Measurements from ENCODE around the gene FBXL16.
A peak's percentile ranks its signal among the peaks of the same experiment; 100 is the strongest.

FBXL16 gene

DNA sequence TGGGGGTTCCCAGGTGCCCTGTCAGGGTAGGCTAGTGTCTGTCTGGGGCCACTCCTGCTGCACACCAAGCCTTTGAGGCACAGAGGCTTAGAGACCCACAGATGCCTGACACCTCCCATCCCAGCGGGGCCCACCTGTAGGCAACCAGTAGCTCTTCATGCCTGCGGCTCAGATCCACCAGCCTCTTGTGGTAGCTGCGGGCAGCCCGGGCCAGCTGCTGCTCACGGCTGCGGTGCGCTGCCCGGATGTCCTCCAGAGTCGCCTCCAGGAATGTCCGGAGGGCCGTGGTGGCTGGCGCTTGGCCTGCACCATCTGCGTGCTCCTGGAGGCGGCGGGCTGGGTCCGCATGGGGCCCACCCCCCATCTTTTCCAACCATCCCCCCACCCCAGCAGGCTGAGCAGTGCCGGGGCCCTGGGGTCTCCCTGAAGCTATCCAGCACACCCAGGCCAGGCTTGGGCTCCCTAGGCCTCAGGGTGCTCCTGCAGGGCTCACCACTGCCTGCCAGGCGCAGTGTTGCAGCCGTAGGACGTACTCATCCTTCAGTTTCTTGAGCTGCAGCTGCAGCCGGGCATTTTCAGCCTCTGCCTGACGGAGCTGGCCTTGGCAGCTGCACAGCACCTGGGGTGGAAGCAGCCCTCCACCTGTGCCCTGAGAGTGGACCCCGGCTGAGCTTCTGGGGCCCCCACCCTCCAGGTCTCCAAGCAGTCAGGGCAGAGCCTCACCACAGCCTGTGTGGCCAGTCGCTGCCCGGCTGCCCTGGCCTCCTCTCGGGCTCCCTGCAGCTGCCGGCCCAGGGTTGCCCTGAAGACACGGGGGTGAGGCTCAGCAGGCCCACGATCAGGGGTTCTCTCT, 18.8 kb upstream of the FBXL16 start:
- H3K27ac ChIP-seq: peak overlapping the region; percentile 95
- CTCF ChIA-PET: interaction anchor here (0.6 to 1.1 kb wide), 3 partner anchors 12 to 16 kb away, joined by 3 to 7 read pairs (median 3); partner anchors contain the start of gene CIAO3
- no peak for DNase-seq (ENCODE audit: low spot score)
- TF ChIP-seq, protein P1, sequence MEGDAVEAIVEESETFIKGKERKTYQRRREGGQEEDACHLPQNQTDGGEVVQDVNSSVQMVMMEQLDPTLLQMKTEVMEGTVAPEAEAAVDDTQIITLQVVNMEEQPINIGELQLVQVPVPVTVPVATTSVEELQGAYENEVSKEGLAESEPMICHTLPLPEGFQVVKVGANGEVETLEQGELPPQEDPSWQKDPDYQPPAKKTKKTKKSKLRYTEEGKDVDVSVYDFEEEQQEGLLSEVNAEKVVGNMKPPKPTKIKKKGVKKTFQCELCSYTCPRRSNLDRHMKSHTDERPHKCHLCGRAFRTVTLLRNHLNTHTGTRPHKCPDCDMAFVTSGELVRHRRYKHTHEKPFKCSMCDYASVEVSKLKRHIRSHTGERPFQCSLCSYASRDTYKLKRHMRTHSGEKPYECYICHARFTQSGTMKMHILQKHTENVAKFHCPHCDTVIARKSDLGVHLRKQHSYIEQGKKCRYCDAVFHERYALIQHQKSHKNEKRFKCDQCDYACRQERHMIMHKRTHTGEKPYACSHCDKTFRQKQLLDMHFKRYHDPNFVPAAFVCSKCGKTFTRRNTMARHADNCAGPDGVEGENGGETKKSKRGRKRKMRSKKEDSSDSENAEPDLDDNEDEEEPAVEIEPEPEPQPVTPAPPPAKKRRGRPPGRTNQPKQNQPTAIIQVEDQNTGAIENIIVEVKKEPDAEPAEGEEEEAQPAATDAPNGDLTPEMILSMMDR (conservative IDR thresholded peaks at IDR 0.05; ENCODE audit: low read depth): no peak
- POLR2A ChIA-PET (ENCODE audit: low non-redundant PET): no interaction called here

DNA sequence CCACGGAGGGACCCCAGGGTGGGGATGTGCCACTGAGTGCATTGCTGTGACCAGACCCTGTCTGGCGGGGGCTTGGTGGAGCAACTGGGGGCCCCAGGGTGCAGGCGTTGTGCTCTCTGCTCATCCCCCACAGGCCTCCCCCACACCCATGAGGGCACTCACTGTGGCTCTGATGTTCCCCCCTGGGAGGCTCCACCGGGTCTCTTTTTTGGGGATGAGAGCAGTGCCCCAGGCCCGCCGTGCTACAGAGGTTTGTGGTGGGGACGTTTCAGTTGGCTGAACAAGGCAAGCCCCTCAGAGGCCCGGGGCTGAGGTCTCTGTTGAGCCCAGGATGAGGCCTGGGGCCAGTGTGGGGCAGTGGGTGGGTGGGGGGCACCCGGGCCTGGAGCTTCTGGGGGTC, 18.1 kb upstream of the FBXL16 start:
- ChIA-PET CTCF (interaction anchor here (0.6 to 1.1 kb wide), 2 partner anchors 12 to 15 kb away, joined by 3 to 7 read pairs; no protein-coding TSS in a partner anchor), POLR2A (ENCODE audit: low non-redundant PET) (interaction anchor here (2.3 kb wide), 1 partner anchor 28 kb away, joined by 8 read pairs; no protein-coding TSS in a partner anchor)
- no peak for DNase-seq (ENCODE audit: low spot score)
- TF ChIP-seq, protein P1 (conservative IDR thresholded peaks at IDR 0.05; ENCODE audit: low read depth): no peak
- peak overlapping the region; percentile 95 for H3K27ac ChIP-seq

DNA sequence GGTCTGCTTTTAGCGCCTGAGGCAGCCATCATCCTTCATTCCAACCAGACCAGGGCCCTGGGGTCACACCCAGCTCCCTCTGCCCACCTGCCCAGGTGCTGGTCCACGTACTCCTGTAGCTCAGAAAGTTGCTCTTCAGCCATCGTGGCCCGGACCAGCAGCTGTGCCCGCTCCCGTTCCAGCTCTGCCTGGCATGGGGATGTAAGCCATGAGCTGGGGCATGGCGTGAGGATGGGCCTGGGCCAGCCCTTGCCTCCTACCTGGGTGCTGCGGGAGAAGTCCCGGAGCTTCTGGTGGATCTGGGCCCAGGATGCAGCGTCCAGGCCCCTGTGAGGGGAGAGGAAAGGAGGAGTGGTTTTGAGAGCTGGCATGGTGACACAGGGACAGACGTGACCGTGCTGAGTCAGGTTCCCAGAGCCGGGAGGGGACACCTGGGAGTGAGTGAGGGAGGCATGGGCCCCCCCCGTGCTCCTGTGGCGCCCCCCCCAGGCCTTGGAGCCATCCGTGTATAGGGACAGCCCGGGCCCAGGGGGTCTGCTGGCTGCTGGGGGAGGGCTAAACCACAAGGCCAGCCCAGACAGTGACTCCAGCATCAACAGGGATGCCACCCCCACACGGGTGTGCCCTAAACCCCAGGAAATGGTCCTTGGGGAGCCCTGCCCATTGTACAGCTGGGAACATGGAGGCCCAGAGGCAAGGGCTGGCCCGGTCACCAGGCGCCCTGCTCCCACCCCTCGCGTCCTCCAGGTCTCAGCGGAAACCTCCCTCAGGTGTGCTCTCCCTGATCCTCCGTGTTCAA, 17.4 kb upstream of the FBXL16 start:
- ChIA-PET CTCF (interaction anchor here (0.6 to 0.8 kb wide), 4 partner anchors 10 to 23 kb away, joined by 3 to 4 read pairs (median 3); partner anchors contain the start of gene CIAO3), POLR2A (ENCODE audit: low non-redundant PET) (interaction anchor here (0.6 to 2.3 kb wide), 2 partner anchors 28 to 52 kb away, joined by 3 to 8 read pairs; no protein-coding TSS in a partner anchor)
- H3K27ac ChIP-seq: peak overlapping the region; percentile 95
- no peak for DNase-seq (ENCODE audit: low spot score)
- TF ChIP-seq, protein P1 (conservative IDR thresholded peaks at IDR 0.05; ENCODE audit: low read depth): no peak

DNA sequence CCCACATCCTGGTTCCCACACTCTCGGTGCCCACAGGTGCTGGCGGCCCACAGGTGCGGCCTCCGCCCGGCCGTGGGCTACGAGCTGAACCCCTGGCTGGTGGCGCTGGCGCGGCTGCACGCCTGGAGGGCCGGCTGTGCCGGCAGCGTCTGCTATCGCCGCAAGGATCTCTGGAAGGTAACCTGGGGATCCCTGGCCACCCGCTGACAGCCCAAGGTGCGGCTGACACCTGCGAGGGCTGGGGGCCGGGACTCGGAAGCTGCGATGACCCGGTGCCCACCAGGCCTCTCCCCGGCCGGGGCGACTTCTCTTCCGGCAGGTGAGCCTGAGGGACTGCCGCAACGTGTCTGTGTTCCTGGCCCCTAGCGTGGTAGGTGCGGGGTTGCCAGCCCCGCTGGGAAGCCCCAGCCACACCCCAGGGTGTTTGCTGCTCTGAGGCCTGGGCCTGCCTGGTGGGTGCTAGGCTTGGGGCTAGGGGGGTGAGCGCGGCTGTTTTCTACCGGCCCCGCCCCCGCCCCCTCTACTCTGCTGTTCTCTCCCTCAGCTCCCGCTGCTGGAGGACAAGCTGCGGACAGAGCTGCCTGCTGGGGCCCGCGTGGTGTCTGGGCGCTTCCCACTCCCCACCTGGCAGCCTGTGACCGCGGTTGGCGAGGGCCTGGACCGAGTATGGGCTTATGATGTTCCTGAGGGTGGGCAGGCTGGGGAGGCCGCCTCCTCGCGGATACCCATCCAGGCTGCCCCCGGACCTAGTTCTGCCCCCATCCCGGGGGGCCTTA, 16.4 kb upstream of the FBXL16 start:
- H3K27ac ChIP-seq: peak overlapping the region; percentile 95
- ChIA-PET CTCF (interaction anchor here (0.6 to 1.1 kb wide), 5 partner anchors 9 to 63 kb away, joined by 3 to 5 read pairs (median 4); partner anchors contain the start of genes RHOT2 and WDR24), POLR2A (ENCODE audit: low non-redundant PET) (interaction anchor here (1.3 to 2.3 kb wide), 2 partner anchors 9 to 26 kb away, joined by 3 to 8 read pairs; no protein-coding TSS in a partner anchor)
- no peak for DNase-seq (ENCODE audit: low spot score)
- TF ChIP-seq, protein P1 (conservative IDR thresholded peaks at IDR 0.05; ENCODE audit: low read depth): no peak

DNA sequence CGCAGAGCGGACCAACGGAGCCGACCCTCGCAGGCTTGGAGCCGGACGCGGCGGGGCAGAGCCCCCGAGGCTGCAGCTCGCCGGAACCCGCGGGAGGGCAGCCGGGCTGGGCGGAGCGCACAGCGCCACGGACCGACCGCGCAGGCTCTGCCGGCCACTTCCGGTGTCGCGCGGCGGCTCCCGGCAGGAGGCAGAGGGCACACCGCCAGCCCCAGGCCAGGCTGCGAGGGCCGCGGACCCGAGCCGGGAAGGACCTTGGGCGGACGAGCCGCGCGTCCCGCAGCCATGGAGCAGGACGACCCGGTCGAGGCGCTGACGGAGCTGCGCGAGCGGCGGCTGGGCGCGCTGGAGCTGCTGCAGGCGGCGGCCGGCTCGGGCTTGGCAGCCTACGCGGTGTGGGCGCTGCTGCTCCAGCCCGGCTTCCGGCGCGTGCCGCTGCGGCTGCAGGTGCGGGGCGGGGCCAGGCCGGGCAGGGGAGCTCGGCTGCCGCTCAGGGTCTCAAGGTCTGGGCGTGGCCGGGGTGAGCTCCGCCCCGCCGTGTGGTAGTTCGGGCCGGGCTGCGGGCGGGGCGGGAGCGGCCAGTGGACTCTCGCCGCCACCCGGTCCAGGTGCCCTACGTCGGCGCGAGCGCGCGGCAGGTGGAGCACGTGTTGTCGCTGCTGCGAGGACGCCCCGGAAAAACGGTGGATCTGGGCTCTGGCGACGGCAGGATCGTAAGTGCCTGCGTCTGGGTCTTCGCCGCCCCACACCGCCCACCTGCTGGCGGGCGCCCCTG, 15.6 kb upstream of the FBXL16 start, which contains the start of gene ANTKMT:
TSS of gene ANTKMT (plus strand) at position 157 of the 775 bp plus-strand sequence. CDS start at position 286, 129 bp downstream.
- DNase-seq (ENCODE audit: low spot score): peak; percentile 77
- TF ChIP-seq, protein P1 (conservative IDR thresholded peaks at IDR 0.05; ENCODE audit: low read depth): 0 out of 2 replicates have a peak, but pooled peaks have one; percentile 1
- ChIA-PET CTCF (interaction anchor here (0.5 to 1.3 kb wide), 7 partner anchors 9 to 63 kb away, joined by 3 to 4 read pairs (median 3); partner anchors contain the start of genes CIAO3 and WDR24), POLR2A (ENCODE audit: low non-redundant PET) (interaction anchor here (1.3 to 2.3 kb wide), 2 partner anchors 8 to 26 kb away, joined by 3 to 8 read pairs; no protein-coding TSS in a partner anchor)
- H3K27ac ChIP-seq: peak within 1 kb of the TSS; percentile 95
